AG04450 (cell line): ENCODE measurements around the gene CLRN3. TPM values are rescaled to one million over a fixed set of nuclear protein-coding genes. Genes with fewer than 3 reads are reported as not detected.

ENCODE experiments used
- CTCF ChIA-PET: fragments of 300-600, 350-600 bp; formaldehyde crosslinking; extraction: SDS; loops from one replicate; lab custom pipeline; 2022; ENCODE audit warnings: antibody characterized with exemption, inconsistent platforms; lab: Charles Lee
- POLR2A ChIA-PET: fragments of 350-600 bp; formaldehyde crosslinking; extraction: SDS; loops from one replicate; lab custom pipeline; 2021; ENCODE audit warnings: antibody characterized with exemption, inconsistent platforms; lab: Yijun Ruan, JAX
- DNase-seq: peaks from one replicate; pipeline ENCODE4 v3.0.0-alpha.2; 2011; ENCODE audit warnings: low read depth, low spot score
- H3K27ac ChIP-seq: one replicate; pipeline ENCODE4 v1.5.1; 2012; ENCODE audit warnings: low read depth, low read length, control low read depth
- H3K27me3 ChIP-seq: one replicate; pipeline ENCODE4 v1.6.0; 2012; ENCODE audit warnings: low read length; ENCODE audit not compliant: control insufficient read depth, insufficient read depth
- H3K4me3 ChIP-seq: 2 replicates; pipeline ENCODE4 v1.5.1; 2011; ENCODE audit warnings: mild to moderate bottlenecking, low read depth, low read length, control low read depth
- H3K9me3 ChIP-seq: 2 replicates; pipeline ENCODE4 v1.5.1; 2012; ENCODE audit warnings: low read length; ENCODE audit not compliant: control insufficient read depth, insufficient read depth
- polyA plus RNA-seq: library from polyadenylated mRNA; depleted of rRNA; stranded (reverse); fragments of >200 nt; gene quantifications from 2 replicates; pipeline ENCODE4 v1.2.3, GENCODE V29; 2011
- TF ChIP-seq, protein P1 (sequence below): IDR thresholded peaks from 2 replicates; pipeline ENCODE4 v1.5.1; 2011; ENCODE audit warnings: low read depth, low read length, control low read depth, inconsistent platforms

Gene CLRN3
- polyA plus RNA-seq, 1 experiment, result not detected

DNA sequence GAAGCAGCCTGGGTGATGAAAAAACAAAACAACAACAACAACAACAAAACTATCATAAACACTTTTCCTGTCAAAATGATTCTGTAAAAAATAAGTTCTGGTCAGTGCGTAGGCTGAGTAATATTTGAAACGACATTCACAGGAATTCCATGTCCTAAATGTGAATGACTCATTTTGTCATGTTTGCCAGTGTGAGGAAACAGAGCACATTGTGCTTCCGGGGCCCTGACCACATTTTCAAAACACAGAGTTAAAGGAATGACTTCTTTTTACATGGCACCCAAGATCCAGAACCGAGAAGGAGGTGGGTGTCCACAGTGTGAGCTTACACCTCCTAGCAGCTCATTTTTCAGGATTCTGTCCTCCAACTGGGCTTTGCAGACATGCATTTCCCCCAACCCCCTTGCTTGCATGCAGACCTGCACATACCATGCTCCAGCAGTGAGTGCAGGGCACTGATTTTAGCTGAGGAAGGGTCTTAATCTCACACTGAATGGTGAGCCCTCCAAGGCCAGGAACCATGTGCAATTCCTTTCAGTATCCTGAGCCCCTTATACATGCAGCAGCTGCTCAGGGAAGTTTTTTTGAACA, 3.0 kb downstream of the CLRN3 start:
- no peak for DNase-seq
- peaks cover 12% of the 10 kb centered on the region; the same call in 1 of the 2 replicates for H3K9me3 ChIP-seq
- TF ChIP-seq, protein P1, sequence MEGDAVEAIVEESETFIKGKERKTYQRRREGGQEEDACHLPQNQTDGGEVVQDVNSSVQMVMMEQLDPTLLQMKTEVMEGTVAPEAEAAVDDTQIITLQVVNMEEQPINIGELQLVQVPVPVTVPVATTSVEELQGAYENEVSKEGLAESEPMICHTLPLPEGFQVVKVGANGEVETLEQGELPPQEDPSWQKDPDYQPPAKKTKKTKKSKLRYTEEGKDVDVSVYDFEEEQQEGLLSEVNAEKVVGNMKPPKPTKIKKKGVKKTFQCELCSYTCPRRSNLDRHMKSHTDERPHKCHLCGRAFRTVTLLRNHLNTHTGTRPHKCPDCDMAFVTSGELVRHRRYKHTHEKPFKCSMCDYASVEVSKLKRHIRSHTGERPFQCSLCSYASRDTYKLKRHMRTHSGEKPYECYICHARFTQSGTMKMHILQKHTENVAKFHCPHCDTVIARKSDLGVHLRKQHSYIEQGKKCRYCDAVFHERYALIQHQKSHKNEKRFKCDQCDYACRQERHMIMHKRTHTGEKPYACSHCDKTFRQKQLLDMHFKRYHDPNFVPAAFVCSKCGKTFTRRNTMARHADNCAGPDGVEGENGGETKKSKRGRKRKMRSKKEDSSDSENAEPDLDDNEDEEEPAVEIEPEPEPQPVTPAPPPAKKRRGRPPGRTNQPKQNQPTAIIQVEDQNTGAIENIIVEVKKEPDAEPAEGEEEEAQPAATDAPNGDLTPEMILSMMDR, result no peak
- CTCF ChIA-PET, result no interaction called here
- no peak overlapping the region for H3K4me3 ChIP-seq
- H3K27me3 ChIP-seq, result no peaks in the 10 kb centered on the region
- no peak overlapping the region for H3K27ac ChIP-seq
- POLR2A ChIA-PET, result no interaction called here

DNA sequence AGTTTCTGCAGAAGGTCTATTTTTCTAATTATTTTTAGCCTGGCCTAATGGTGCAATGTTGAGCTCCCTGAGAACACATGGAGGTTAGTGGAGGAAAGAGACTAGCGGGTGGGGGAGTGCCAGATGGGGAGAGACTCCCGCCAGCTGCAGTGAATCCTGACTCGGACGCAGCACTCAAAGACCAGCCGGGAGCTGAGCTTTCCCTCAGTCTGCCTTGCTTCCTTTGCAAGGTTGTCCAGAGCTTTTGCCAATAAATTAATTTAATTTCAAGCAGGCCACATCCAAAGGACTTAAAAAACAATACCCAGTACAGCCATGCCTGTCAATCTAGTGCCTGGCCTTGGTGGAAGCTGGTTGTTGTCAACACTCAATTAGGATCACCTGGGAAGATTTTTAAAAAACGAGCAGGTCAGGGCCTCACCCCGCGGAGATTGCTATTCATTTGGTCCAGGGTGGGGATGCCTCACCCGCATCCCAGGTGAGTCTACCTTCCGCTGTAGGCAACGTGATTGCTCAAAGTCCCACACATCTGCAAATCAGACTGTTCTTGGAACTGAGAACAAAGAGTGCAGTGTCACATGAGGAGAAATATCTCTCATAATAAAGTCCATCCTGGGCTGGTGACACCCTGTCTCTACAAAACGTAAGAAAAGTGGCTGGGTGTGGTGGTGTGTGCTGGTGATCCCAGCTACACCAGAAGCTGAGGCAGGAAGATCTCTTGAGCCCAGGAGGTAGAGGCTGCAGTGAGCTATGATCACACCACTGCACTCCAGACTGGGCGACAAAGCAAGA, 4.0 kb downstream of the CLRN3 start:
- ChIA-PET CTCF (no interaction called here), POLR2A (no interaction called here)
- no peak for DNase-seq
- Histone ChIP-seq H3K27ac (no peak overlapping the region), H3K9me3 (peaks cover 14% of the 10 kb centered on the region; the same call in 1 of the 2 replicates), H3K4me3 (no peak overlapping the region), H3K27me3 (no peaks in the 10 kb centered on the region)
- TF ChIP-seq, protein P1, result no peak

DNA sequence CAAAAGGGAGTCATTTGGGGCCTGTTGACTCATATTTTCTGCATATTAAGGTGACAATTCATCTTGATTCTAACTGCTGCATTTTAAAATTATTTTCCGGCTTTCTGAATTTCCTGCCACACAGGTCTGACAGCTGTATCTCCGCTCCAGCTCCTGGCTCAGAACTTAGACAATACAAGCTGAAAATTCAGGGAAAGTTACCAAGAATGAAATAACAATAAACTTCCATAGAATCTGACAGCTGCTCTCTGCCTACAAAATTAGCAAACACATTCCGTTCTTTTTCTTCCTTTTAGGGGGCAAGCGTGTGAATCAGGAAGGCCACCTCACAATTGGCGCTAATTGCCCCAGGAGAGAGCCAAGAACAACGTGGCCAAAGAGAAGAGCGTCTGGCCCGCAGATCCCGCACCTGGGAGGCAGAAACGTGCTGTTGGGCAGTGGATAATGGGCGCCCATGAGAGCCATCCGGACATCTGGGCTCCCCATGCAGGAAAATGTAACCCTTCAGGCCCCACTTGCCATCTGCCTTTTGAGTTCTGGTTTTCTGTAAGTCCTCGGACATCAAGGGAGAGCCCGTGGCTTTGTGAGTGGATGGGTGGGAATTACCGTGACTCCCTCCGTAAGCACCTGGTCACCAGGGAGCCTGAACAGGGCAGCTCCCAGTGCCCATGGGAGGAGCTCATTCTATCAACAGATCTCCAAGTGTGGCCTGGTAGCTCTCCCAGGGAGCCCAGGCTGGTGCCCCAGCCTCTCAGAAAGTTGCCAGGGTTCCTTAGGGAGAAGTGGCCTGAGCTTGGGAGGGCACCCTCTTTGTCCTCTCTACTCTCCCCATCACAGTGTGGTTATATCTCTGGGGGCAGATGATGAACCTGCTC, 5.0 kb downstream of the CLRN3 start:
- Histone ChIP-seq H3K9me3 (peaks cover 14% of the 10 kb centered on the region; the same call in 1 of the 2 replicates), H3K27ac (no peak overlapping the region), H3K4me3 (no peak overlapping the region), H3K27me3 (no peaks in the 10 kb centered on the region)
- ChIA-PET POLR2A (no interaction called here), CTCF (no interaction called here)
- DNase-seq, result no peak
- TF ChIP-seq, protein P1, result no peak

DNA sequence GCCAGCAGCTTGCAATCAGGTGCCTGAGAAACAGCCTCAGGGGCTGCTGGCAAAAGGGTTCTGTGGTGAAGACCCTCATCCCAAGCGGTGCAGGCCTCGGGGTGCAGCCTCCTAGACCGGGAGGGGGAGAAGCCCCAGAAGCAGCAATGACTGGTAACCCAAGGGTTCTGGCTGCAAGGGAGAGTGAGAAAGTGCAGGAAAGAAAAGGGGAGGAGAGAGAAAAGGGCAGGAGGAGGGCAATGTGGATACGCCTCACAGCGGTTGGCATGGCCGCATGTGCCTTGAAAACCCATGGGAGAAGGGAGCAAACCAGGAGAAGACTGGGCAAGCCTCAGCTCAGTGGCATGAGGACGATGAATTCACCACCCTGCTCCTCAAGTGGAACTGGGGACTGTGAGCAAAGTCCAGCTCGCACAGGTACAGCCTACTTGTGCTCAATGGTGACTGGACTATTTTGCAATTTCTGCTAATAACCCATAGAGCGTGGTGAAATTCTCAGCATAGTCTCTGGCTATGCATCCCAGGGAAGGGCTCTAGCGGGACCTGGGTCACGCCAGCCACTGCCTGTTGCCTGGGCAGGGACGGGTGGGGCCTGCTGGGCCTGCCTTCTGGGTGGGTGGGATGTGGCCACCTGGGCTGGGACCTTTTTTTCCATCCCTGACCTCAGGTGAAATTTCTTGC, 6.2 kb downstream of the CLRN3 start:
- ChIA-PET CTCF (no interaction called here), POLR2A (no interaction called here)
- DNase-seq, result no peak
- Histone ChIP-seq H3K27me3 (no peaks in the 10 kb centered on the region), H3K9me3 (peaks cover 14% of the 10 kb centered on the region), H3K27ac (no peak overlapping the region), H3K4me3 (no peak overlapping the region)
- TF ChIP-seq, protein P1, result no peak
